NCI-H446 (cell line): ENCODE measurements around the gene OSBPL10.
"Not testable (repeated sequence)": the region's sequence is repeated elsewhere in the genome, so short reads cannot be mapped to it uniquely, and the experiment has no call there.

Experiments
- DNase-seq, 2 experiments: peaks; one replicate each; lab custom pipeline; 2025; lab: John Stamatoyannopoulos, UW

Gene OSBPL10

DNA sequence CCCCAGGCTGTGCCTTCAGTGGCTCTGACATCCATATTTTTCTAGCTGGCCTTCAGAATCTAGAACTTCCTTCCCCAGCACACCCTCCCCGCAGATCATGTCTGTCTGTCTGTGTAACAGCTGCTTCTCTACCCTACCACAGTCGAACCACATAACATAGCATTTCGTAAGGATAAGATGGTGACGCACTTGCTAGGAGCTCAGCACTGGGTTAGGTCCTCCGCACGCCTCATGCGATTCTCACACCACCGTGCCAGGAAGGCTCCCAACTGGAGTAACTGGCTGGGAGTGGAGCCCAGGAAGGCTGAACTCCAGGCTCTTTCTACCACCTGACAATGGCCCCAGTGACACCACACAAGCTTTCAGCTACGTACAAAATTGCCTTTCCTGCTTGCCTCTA, 279.8 kb downstream of the OSBPL10 start:
- DNase-seq = no peak

DNA sequence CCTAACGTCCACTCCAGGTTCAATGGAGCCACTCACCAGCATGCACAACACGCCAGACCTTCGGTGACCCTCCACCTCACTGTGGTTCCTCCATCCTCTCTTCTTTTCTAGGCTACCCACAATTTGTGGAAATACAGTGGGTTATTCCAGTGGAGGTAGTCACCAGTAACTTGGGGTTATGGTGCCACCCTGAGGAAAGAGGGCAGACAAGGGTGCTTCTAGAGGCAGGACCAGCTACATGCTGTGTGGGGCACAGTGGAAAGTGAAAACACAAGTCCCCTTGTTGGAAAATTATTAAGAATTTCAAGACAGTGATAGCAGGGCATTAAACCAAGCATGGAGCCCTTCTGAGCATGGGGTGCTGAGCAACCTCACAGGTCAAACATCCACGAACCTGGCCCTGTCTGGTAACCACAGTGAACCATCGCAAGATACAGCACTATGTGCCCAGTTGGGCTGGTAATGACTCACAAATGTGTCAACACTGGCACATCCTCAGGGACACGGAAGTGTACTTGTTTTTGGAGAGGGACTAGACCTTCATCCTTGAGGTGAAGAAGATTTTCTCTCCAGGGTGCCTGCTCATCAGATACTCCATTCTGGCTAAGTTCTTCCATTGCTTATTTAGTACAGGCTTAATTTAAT, 281.6 kb downstream of the OSBPL10 start:
- DNase-seq = no peak

DNA sequence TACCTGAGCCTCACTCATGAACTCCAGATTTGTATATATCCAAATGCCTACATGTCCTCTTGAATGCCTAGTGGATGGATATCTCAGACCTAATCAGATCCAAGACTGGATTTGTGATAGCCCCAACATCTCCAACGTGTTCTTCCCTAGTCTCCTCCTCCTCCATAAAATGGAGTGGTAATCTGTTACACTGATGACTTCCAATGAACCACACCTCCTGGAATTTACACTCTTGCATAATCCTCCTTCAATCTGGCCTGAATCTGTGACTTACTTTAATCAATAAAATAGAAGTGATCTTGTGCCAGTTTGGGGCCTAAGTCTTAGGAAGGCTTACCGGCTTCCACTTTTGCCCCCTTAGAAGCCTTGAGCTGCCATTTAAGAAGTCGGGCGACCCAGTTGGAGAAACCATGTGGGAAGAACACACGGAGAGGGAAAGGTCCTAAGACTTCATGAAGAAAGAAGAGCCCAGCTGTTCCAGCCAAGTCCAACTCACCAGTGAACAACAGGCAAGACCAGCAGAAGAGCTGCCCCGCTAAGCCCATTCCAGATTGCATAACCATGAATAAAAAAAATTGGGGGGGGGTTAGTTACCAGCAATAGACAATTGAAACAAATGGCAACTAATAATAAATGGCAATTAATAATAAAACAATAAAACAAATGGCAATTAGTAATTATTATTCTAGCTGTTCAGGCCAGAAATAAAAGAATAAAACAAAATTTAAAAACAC, 284.1 kb downstream of the OSBPL10 start:
- DNase-seq = no peak

DNA sequence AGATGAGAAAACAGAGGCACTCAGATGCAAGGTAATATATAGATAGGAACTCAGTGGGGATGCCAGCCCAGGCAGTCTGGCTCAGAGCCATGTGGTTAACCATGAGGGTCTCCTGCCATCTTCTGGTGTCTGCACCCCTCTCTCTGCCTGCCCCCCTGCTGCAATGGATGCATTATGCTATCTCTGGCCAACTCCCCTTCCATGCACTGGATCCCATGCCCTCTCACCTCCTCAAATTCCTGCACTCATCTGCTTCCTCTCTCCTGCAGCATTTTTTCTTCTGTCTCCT, 285.1 kb downstream of the OSBPL10 start:
- no peak for DNase-seq

DNA sequence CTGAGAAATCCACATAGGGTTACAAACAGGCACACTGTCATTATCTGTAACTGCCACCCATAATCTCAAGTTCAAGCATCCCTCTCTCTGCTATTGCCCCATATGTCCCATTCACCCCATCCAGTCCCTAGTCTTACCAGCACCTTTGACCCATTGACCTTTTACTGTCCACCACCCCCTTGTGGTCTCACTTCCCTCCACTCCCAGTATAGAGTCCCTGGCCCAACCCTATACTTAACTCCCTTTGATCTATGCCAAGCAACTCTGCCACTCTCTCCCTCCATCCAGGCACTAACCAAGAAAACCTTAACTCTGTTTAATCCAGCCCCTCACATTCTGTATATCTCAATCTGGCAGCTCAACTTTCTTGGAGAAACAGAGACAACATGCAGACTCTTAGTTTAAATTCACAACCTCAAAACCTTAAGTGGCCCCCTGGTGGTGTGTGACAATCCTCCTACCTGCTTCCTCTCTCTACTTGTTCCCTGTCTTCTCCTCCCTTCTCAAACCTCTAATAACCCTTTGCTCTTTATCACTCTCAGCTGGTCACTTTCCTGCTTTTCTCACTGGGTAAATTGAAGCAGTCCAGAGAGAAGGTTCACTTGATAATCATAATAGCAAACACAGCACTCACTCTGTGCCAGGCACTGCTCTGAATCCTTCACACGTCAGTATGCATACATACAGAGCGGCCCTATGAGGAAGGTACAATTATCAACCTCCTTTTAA, 285.6 kb downstream of the OSBPL10 start:
- DNase-seq = no peak

DNA sequence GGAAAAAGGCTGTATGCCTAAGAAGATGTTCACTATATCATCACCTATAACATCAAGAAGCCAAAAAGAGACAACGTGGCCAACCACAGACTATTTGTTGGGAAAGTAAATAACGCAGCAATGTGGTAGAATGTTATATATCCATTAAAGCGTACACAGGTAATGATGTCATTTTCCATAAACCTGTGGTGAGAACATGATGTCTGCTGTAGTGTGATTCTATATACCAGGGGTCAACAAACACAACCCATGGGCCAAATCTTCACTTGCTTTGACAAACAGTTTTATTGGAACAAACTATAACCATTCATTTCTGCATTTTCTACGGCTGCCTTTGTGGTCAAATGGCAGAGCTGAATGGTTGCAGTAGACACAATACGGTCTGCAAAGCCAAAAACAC, 287.7 kb downstream of the OSBPL10 start:
- no peak for DNase-seq

DNA sequence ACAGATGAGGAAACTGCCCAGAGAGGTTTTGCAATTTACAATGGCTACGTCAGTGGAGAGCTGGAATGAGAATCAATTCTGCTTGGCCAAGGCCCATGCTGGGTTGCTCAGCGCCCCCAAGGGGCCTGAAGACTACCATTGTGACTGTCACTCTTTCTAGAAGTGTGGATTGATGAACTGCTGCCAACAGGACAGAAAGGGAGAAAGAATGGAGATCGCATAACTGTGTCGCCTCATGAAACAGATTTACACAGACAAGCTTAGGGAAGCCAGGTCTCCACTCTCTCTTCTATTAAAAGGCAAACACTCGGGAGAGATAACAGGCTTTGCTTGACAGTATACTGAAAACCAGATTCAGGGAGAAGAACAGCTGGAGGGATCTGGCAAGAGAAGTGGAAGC, 288.3 kb downstream of the OSBPL10 start:
- no peak for DNase-seq

DNA sequence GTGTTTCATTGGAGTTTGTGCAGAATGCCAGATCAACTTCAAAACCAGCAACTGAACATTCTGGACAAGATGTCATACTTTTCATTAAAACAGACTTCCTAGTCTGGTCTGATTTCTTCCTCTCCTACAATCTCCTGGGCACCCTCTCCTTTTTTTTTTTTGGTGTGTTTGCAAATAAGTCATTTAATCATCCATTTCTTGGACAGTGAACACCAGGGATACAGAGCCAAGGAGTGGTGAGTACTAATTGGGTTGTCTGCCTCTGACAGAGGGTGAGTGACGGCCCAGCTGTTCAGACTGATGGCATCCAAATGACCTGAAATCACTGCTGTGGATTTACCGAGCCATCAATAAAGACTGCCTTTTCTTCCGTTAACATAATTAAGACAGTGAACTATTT, 290.3 kb downstream of the OSBPL10 start:
- peak in 1 of 2 experiments; percentile 3 for DNase-seq

DNA sequence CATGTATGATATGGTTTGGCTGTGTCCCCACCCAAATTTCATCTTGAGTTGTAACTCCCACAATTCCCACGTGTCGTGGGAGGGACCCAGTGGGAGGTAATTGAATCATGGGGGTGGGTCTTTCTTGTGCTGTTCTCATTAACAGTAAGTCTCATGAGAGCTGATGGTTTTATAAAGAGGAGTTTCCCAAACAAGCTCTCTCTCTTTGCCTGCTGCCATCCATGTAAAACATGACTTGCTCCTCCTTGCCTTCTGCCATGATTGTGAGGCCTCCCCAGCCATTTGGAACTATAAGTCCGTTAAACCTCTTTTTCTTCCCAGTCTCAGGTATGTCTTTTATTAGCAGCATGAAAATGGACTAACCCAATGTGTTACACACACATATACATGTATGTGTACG, 291.5 kb downstream of the OSBPL10 start:
- not testable (repeated sequence) for DNase-seq

DNA sequence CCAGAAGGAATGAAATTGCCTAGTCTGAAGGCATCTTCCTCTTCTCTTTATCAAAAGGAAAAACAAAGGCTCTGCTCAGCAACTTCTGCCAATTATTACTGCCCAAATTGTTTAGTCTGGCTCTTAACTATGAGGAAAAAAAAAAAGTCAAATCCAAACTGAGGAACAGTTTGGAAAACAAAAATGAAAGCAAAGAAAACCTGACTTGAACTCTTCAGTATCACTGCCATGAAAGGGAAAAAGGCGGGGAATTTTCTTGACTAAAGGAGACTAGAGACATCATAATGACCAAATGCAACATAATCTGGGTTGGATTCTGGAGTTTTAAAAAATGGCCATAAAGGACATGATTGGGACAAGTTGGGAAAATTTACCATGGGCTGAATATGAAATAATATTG, 292.1 kb downstream of the OSBPL10 start:
- no peak for DNase-seq

DNA sequence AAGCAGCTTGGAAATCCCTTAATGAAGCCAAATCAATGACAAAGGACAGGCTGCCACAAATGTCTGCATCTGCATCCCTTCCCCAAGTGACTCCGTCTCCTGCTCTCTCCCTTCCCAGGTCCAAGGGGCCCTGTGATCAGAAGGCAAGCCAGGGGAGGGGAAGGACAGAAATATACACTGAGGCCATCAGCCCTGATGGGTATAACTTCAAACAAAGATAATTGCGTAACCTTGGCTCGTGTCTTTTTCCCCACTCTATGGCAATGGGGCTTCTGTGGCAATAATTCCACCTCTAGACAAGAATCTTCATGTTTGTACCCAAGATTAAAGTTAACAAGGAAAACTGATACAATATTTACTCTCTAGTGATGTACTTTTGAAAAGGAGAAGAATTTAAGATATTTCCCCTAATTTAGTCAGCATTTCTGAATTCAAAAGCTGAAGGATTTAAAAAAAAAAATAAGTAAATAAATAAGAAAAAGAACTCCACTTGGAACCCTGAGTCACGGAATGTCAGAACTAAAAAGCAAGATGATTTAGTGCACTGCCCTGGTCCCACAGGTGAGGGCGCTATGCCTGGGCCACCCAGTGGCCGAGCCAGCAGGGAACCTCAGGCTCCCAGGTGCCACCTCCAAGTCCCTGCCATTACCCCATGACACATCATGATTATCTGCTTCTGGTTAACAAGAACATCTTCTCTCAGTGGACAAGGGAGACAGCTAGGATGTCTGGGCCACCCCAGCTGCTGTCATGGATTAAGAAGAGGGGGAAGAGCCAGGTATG, 293.9 kb downstream of the OSBPL10 start:
- no peak for DNase-seq

DNA sequence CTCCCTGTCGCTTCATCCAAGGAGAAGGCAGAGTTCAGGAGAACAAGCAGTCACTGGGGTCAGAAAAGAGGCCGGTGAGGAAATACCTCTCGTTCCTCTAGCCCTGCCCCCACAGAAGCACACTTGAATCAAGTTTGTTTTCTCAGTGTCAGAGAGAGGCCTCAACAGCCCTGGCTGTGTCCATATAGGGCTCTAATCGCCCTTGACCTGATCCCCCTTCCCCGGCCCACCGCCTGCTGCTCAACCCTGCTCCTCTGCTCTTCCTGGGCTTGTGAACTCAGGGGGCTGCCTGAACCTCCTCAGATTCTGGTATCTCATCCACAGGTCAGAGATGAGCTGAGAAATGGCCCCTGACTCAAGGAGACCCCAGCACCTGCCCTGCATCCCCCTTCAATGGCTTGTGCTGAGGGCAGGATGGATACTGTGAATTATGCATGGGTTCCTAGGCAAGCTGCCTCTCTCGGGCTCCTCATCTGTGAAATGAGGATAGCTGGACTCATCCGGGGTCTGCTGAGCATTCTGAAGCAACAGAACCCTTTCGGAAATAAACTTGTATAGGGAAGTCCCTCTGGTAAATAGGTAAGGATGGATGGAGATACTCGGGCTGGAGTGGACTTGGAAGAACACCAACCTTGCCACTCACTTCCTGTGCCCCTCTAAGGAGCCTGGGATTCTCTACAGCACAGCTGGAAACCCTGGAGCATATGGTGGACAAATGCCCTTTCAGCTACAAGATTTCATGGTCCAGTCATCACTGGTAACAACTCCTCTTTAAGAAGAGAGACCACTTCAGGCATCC, 300.8 kb downstream of the OSBPL10 start:
- no peak for DNase-seq

DNA sequence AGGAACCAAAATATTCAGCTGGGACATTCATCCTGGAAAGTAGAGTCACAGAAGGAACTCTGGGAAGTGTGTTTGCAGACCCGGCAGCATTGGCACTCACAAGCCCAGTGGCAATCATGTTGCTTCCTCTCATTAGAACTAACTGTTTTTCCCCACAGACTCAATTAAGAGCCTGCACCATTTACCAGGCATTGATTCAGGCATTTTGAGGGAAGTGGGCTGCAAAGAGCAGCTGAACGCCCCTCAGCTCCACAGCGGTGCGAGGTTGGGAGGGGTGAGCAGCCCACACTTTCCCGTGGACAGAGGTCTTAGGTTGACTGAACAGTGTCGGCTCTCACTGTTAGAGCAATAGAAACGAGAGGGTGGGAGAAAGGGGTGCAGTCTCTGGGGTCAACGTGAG, 304.5 kb downstream of the OSBPL10 start:
- no peak for DNase-seq

DNA sequence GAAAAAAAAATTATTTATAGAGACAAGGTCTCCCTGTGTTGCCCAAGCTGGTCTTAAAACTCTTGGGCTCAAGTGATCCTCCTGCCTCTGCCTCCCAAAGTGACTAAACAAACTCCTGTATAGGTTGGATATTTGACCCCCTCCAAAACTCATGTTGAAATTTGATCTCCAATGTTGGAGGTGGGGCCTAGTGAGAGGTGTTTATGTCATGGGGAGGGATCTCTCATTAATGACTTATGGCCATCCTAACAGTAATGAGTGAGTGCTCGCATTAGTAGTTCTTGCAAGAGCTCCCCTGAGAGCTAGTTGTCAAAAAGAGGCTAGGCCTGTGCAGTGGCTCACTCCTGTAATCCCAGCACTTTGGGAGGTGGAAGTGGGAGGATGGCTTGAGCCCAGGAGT, 307.1 kb downstream of the OSBPL10 start:
- DNase-seq = no peak

DNA sequence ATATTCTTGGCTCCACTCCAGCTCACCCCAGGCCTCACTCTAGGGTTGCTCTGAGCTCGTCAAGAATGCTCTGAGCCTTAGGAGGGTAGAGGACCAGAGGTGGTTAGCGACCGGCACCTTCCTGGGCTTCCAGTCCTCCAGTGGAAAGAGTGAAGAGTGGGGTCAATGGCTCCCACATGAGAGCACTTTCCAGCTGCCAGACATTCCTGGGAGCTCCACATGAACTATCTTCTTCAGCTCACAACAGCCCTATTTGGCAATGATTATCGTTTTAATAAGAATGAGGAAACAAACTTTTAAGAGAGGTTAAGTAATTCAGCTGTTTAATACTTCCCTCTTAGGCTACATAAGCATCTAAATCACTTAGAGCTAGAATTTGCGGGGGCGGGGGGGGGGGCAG, 309.1 kb downstream of the OSBPL10 start:
- DNase-seq = no peak

DNA sequence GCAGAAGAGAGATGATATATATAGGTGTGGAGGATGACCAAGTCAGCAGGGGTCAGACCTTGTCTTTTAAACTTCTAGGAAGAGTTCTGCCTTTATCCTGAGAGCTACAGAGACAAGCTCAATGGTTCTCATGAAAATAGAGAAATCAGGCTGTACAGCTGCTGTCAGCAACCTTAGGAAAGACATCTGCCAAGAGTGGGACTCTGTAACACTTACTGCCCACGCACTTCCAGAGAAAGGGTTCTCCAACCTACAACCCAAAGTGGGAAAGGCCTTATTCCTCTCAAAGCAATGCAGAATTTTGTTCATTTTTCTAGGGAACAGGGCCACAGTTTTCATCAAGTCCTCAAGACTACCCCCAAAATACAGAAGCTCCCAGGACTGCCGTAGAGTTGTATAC, 309.6 kb downstream of the OSBPL10 start:
- no peak for DNase-seq

DNA sequence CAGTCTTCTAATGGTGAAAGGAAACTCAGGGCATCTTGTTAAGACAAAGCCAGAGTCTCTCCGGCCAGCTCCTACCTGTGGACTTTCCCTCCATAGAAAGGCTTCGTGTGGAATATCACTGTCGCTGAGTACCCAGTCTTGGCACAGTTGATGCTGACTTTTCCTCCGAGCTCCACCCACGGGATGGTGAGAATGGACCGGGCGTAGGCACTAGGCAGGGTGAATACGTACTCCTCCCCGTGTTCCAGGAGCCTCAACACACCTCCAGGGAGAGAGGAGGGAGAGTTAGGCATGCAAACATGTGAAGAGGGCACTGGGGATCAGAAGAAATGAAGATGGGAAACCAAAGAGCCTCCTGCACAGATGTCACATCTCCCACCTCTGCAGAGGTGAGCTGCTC, 310.3 kb downstream of the OSBPL10 start:
- DNase-seq = no peak

DNA sequence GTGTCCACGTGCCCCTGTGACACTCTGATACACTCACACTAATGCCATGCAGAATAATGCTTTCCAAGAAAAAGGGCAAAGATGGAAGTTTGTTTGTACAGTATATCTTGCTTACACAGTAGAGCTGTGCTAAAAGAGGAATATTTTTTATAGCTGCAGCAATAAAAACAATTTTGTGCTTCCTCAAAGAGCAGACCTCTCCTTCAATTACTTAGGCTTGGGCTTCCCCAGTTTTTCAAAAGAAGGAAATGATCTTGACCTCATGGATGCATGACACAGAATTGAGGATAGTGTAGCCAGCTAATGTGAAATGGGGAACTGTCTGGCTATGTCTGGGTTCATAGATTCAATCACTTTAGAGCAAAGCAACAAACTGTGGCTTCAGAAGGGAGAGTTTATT, 310.9 kb downstream of the OSBPL10 start:
- no peak for DNase-seq

DNA sequence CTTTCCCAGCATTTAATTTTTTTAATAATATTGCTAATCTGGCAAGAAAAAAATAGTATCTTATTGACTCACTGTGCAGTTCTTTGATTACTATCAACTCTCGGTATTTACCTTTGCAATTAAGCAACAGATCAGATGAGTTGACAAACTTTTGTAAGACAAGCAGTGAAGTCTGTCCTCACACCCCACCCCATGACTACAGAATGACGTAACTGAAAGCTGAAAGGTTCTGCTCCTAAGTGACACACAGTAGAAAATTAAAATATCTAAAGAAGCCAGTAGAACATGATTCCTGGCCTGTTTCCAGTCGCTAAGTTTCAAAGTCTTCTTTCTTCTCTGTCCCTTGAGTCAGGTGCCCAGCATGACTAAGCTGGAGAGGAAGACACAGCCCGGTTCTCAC, 312.8 kb downstream of the OSBPL10 start:
- no peak for DNase-seq

DNA sequence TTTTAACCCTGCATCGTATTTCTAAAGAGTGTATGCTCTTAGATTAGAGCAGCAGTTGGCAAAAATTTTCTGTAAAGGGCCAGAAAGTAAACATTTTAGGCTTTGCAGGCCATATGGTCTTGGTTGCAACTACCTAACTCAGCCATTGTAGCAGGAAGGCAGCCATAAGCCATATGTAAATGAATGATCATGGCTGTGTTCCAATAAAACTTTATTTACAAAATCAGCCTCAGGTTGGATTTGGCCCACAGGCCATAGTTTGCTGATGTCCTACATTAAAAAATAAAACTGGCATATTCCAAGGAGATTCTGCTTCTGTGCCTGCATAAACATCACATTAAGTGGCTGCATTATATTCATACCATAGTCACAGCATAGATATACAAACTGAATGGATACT, 313.5 kb downstream of the OSBPL10 start:
- DNase-seq = peak in 1 of 2 experiments; percentile 2

DNA sequence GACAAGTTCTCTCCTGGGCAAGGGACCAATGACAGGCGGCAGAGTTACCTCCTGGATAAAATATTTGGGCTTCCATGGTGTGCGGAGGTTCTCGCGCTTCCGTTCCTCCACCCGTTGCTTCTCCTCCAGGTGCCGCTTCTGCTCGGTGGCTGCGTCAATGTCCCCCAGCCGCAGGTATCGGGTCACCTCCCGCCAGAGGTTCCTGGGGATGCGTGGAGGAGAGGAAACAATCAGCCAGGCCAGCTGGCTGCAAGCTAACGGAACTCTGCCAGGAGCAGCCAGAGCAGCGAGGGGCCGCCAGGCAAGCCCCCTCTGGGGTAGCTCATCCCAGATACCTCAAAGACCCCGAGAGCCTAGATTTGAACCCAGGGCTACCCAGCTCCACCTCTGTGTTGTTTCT, 317.0 kb downstream of the OSBPL10 start:
- no peak for DNase-seq
